IMR-90 (cell line): Measurements from ENCODE around the gene NDUFV3. TPM values are rescaled to one million over a fixed set of nuclear protein-coding genes. Genes with fewer than 3 reads are reported as not detected.

ENCODE experiments used
- ATAC-seq: fragments of 200-7000 bp; cut with Tn5 transposase; 2 replicates; pipeline ENCODE4 v1.9.1; 2020; ENCODE audit warnings: low read depth, mild to moderate bottlenecking, moderate library complexity
- BruUV-seq: library from RNA; stranded (reverse); fragments of 400-500 nt; replicated peaks from 2 replicates; lab custom pipeline; 2021; lab: Mats Ljungman, UMichigan
- CTCF ChIA-PET: fragments of 300-600 bp; formaldehyde crosslinking; extraction: SDS; loops from one replicate; lab custom pipeline; 2021; ENCODE audit warnings: antibody characterized with exemption; lab: Yijun Ruan, JAX
- POLR2A ChIA-PET: fragments of 300-600 bp; sonication (Branson Sonifier 250); formaldehyde crosslinking; loops from one replicate; lab custom pipeline; 2022; ENCODE audit warnings: antibody characterized with exemption; ENCODE audit not compliant: unreplicated experiment; lab: Charles Lee
- DNase-seq: peaks from one replicate; pipeline ENCODE4 v3.0.0; 2013
- H2AFZ ChIP-seq: replicated peaks from 2 replicates; pipeline ENCODE3; 2013; ENCODE audit warnings: low read length, mild to moderate bottlenecking; ENCODE audit not compliant: poor library complexity
- H2AK5ac ChIP-seq: 2 replicates; pipeline ENCODE4 v1.6.1; 2013; ENCODE audit warnings: low read depth, low read length, inconsistent platforms
- H2AK9ac ChIP-seq: replicated peaks from 2 replicates; pipeline ENCODE3; 2013; ENCODE audit warnings: mild to moderate bottlenecking, low read depth, low read length, moderate library complexity; ENCODE audit not compliant: poor library complexity
- H2BK120ac ChIP-seq: 2 replicates; pipeline ENCODE4 v1.6.1; 2013; ENCODE audit warnings: low read depth, low read length, inconsistent platforms
- H2BK15ac ChIP-seq: 3 replicates; pipeline ENCODE4 v1.6.1; 2013; ENCODE audit warnings: low read depth, low read length, inconsistent platforms
- H2BK20ac ChIP-seq: 2 replicates; pipeline ENCODE4 v1.6.1; 2013; ENCODE audit warnings: low read depth, mild to moderate bottlenecking, inconsistent platforms, low read length, moderate library complexity
- H2BK5ac ChIP-seq: 2 replicates; pipeline ENCODE4 v1.6.1; 2013; ENCODE audit warnings: mild to moderate bottlenecking, low read depth, low read length, inconsistent platforms; ENCODE audit not compliant: poor library complexity, severe bottlenecking
- H3K14ac ChIP-seq: replicated peaks from 2 replicates; pipeline ENCODE4 v1.6.1; 2013; ENCODE audit warnings: low read depth, low read length, inconsistent platforms
- H3K18ac ChIP-seq: 2 replicates; pipeline ENCODE4 v1.6.1; 2013; ENCODE audit warnings: low read depth, low read length, control low read depth
- H3K23ac ChIP-seq: 2 replicates; pipeline ENCODE4 v1.6.1; 2013; ENCODE audit warnings: low read depth, low read length, inconsistent platforms
- H3K27ac ChIP-seq: 2 replicates; pipeline ENCODE4 v1.5.1; 2013; ENCODE audit warnings: mild to moderate bottlenecking, control low read depth, low read length; ENCODE audit not compliant: insufficient read depth
- H3K27me3 ChIP-seq: 2 replicates; pipeline ENCODE4 v1.6.1; 2013; ENCODE audit warnings: low read length; ENCODE audit not compliant: control insufficient read depth, insufficient read depth
- H3K36me3 ChIP-seq: 2 replicates; pipeline ENCODE4 v1.6.1; 2013; ENCODE audit warnings: low read length, mixed read lengths; ENCODE audit not compliant: control insufficient read depth, insufficient read depth
- H3K4ac ChIP-seq: 2 replicates; pipeline ENCODE4 v1.6.1; 2013; ENCODE audit warnings: low read depth, low read length, inconsistent platforms
- H3K4me1 ChIP-seq: 2 replicates; pipeline ENCODE4 v1.6.1; 2013; ENCODE audit warnings: low read length, mixed read lengths; ENCODE audit not compliant: control insufficient read depth, insufficient read depth
- H3K4me2 ChIP-seq: 2 replicates; pipeline ENCODE4 v1.6.1; 2013; ENCODE audit warnings: low read depth, mild to moderate bottlenecking, control low read depth, low read length, moderate library complexity
- H3K4me3 ChIP-seq: 2 replicates; pipeline ENCODE4 v1.5.1; 2013; ENCODE audit warnings: low read depth, mild to moderate bottlenecking, control low read depth, low read length, moderate library complexity; ENCODE audit not compliant: insufficient read depth
- H3K56ac ChIP-seq: 2 replicates; pipeline ENCODE4 v1.6.1; 2013; ENCODE audit warnings: low read length, inconsistent platforms; ENCODE audit not compliant: insufficient read depth; ENCODE audit errors: extremely low read depth
- H3K79me1 ChIP-seq, 2 experiments: 2 replicates each; pipeline ENCODE4 v1.6.1; 2013; ENCODE audit warnings: low read length in 2 of 2, inconsistent platforms in 1 of 2, low read depth in 1 of 2
- H3K9ac ChIP-seq: 2 replicates; pipeline ENCODE4 v1.6.1; 2013; ENCODE audit warnings: low read depth, low read length, control low read depth
- H3K9me1 ChIP-seq: 2 replicates; pipeline ENCODE4 v1.6.1; 2013; ENCODE audit warnings: low read length, inconsistent platforms; ENCODE audit not compliant: insufficient read depth
- H3K9me3 ChIP-seq: 2 replicates; pipeline ENCODE4 v1.6.1; 2013; ENCODE audit warnings: low read length; ENCODE audit not compliant: control insufficient read depth, insufficient read depth
- H4K20me1 ChIP-seq: 2 replicates; pipeline ENCODE4 v1.6.1; 2013; ENCODE audit warnings: low read length, inconsistent platforms; ENCODE audit not compliant: insufficient read depth
- H4K5ac ChIP-seq: 2 replicates; pipeline ENCODE4 v1.6.1; 2013; ENCODE audit warnings: mild to moderate bottlenecking, low read depth, low read length, control low read depth
- H4K8ac ChIP-seq, 2 experiments: 2 replicates each; pipeline ENCODE4 v1.6.1; 2013; ENCODE audit warnings: low read depth in 2 of 2, low read length in 2 of 2, control low read depth in 1 of 2, inconsistent platforms in 1 of 2
- H4K91ac ChIP-seq: 2 replicates; pipeline ENCODE4 v1.6.1; 2013; ENCODE audit warnings: low read depth, low read length, inconsistent platforms; ENCODE audit not compliant: insufficient read depth
- BHLHE40 ChIP-seq: fragments of 150-350 bp; IDR thresholded peaks from 2 replicates; pipeline ENCODE4 v1.6.1; 2016; ENCODE audit warnings: mild to moderate bottlenecking, low read depth, low read length
- CEBPB ChIP-seq: IDR thresholded peaks from 2 replicates; pipeline ENCODE4 v1.6.1; 2012; ENCODE audit warnings: low read depth, low read length, improper control_type of control experiment
- CHD1 ChIP-seq: IDR thresholded peaks from 2 replicates; pipeline ENCODE4 v1.6.1; 2012; ENCODE audit warnings: low read depth, low read length, improper control_type of control experiment
- MAZ ChIP-seq: IDR thresholded peaks from 2 replicates; pipeline ENCODE4 v1.6.1; 2012; ENCODE audit warnings: low read depth, mild to moderate bottlenecking, low read length, improper control_type of control experiment, moderate library complexity, borderline replicate concordance
- MXI1 ChIP-seq: IDR thresholded peaks from 2 replicates; pipeline ENCODE4 v1.6.1; 2012; ENCODE audit warnings: low read depth, mild to moderate bottlenecking, low read length, moderate library complexity, borderline replicate concordance
- NFE2L2 ChIP-seq: fragments of 150-350 bp; IDR thresholded peaks from 2 replicates; pipeline ENCODE4 v1.6.1; 2016; ENCODE audit warnings: low read depth, mild to moderate bottlenecking, low read length
- POLR2A ChIP-seq: IDR thresholded peaks from 2 replicates; pipeline ENCODE4 v1.6.1; 2012; ENCODE audit warnings: mild to moderate bottlenecking, low read depth, low read length
- RAD21 ChIP-seq: IDR thresholded peaks from 2 replicates; pipeline ENCODE4 v1.6.1; 2012; ENCODE audit warnings: low read length, improper control_type of control experiment
- RCOR1 ChIP-seq: IDR thresholded peaks from 2 replicates; pipeline ENCODE4 v1.6.1; 2012; ENCODE audit warnings: mild to moderate bottlenecking, low read length, improper control_type of control experiment; ENCODE audit not compliant: insufficient replicate concordance
- RFX5 ChIP-seq: IDR thresholded peaks from 2 replicates; pipeline ENCODE4 v1.8.0; 2012; ENCODE audit warnings: low read depth, mild to moderate bottlenecking, low read length, moderate library complexity
- SMC3 ChIP-seq: fragments of 150-350 bp; IDR thresholded peaks from 2 replicates; pipeline ENCODE4 v1.6.1; 2016; ENCODE audit warnings: low read depth, mild to moderate bottlenecking, antibody characterized with exemption, low read length, moderate library complexity
- WGBS, 2 experiments: methylation state at CpG; one replicate each; pipeline versions ENCODE4 v1.1.5 to v1.1.7; 2013; ENCODE audit warnings: missing lambda C conversion rate in 2 of 2; ENCODE audit not compliant: insufficient read length in 1 of 2; ENCODE audit errors: extremely low coverage in 2 of 2; 5-methylcytosine and 5-hydroxymethylcytosine counted together
- dilution Hi-C: fragments of 300-500 bp; cut with HindIII; formaldehyde crosslinking; loops from one replicate; pipeline ENCODE4 v1.14.3; 2018; ENCODE audit warnings: low sequenced_read_pairs; ENCODE audit not compliant: unreplicated experiment
- in situ Hi-C: fragments of 300-500 bp; cut with MboI; formaldehyde crosslinking; loops from 3 replicates; pipeline ENCODE4 v1.14.3; 2019; ENCODE audit warnings: low sequenced_read_pairs, inconsistent platforms, mixed read lengths
- intact Hi-C: fragments of 100-400 bp; cut with micrococcal nuclease; formaldehyde crosslinking; loops from 2 replicates; pipeline ENCODE4 v1.10.0; 2022
- polyA plus RNA-seq, 3 experiments: library from polyadenylated mRNA; depleted of rRNA; stranded (reverse); fragments of >200 nt; gene quantifications; 2 replicates each; pipeline ENCODE4 v1.2.3, GENCODE V29; 2012; ENCODE audit warnings: low replicate concordance in 1 of 3
- total RNA-seq: library from RNA; depleted of rRNA; stranded (reverse); fragments of >200 nt; gene quantifications from 2 replicates; pipeline ENCODE4 v1.2.3, GENCODE V29; 2012
- TF ChIP-seq, protein P1 (sequence below): conservative IDR thresholded peaks from 2 replicates; pipeline ENCODE4 v1.5.1; 2012; ENCODE audit warnings: mild to moderate bottlenecking, low read depth, low read length, improper control_type of control experiment

Gene NDUFV3
- total and polyA plus RNA-seq, 2 of the 4 experiments (the other 2 are of a cell fraction): 38.5 to 55.6 TPM

DNA sequence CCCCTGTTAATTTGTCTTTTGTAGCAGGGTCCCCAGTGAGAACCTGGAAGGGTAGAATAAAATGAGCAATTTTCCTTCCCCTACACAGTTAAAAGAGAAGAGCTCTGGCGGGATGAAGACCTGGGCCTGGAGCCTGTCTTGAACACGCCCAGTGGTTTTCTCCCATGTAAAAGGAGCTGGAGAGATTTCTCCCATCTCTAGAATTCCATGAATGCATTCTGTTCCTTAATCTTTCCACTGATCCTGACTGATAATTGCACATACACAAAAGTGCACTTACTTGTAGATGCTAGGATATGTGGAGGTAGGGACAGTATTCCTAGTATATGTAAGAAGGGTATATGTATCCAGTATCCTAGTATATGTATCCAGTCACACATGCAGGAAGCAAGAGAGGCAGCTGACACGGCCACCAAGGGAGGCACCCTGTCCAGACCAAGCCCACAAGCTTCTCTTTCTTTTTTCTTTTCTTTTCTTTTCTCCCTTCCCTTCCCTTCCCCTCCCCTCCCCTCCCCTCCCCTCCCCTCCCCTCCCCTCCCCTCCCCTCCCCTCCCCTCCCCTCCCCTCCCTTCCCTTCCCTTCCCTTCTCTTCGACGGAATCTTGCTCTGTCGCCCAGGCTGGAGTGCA is 69.4 kb downstream of the NDUFV3 start:
- H3K23ac ChIP-seq: no peak overlapping the region
- no peak overlapping the region for H2BK15ac ChIP-seq
- no peak overlapping the region for H2BK5ac ChIP-seq
- BruUV-seq: no TSS peak
- H2AFZ ChIP-seq: no peak overlapping the region
- DNase-seq: no peak
- no peak overlapping the region for H3K4me3 ChIP-seq
- no peak overlapping the region for H4K91ac ChIP-seq
- no CpG with 5 or more reads among the region's 6 CpGs for WGBS, 2 experiments
- H3K9me1 ChIP-seq: no peaks in the 10 kb centered on the region
- no peaks in the 10 kb centered on the region for H4K20me1 ChIP-seq
- no peak overlapping the region for H2AK5ac ChIP-seq
- TF ChIP-seq RAD21 (no peak), RCOR1 (no peak), RFX5 (no peak), POLR2A (no peak), MXI1 (no peak), NFE2L2 (no peak), BHLHE40 (no peak), MAZ (no peak), SMC3 (no peak), CHD1 (no peak), CEBPB (no peak)
- TF ChIP-seq, protein P1, sequence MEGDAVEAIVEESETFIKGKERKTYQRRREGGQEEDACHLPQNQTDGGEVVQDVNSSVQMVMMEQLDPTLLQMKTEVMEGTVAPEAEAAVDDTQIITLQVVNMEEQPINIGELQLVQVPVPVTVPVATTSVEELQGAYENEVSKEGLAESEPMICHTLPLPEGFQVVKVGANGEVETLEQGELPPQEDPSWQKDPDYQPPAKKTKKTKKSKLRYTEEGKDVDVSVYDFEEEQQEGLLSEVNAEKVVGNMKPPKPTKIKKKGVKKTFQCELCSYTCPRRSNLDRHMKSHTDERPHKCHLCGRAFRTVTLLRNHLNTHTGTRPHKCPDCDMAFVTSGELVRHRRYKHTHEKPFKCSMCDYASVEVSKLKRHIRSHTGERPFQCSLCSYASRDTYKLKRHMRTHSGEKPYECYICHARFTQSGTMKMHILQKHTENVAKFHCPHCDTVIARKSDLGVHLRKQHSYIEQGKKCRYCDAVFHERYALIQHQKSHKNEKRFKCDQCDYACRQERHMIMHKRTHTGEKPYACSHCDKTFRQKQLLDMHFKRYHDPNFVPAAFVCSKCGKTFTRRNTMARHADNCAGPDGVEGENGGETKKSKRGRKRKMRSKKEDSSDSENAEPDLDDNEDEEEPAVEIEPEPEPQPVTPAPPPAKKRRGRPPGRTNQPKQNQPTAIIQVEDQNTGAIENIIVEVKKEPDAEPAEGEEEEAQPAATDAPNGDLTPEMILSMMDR: no peak
- dilution Hi-C loops: no loop called here
- no peak overlapping the region for H3K18ac ChIP-seq
- intact Hi-C loops: no loop called here
- no peaks in the 10 kb centered on the region for H3K4me1 ChIP-seq
- H3K9ac ChIP-seq: no peak overlapping the region
- H3K56ac ChIP-seq: no peak overlapping the region
- H3K4ac ChIP-seq: no peak overlapping the region
- H3K4me2 ChIP-seq: no peak overlapping the region
- CTCF ChIA-PET: no interaction called here
- no peak overlapping the region for H3K27ac ChIP-seq
- H3K79me1 ChIP-seq: no peaks in the 10 kb centered on the region
- no peaks in the 10 kb centered on the region for H3K36me3 ChIP-seq
- H3K9me3 ChIP-seq: no peaks in the 10 kb centered on the region
- ATAC-seq: no peak
- H4K5ac ChIP-seq: no peak overlapping the region
- POLR2A ChIA-PET: no interaction called here
- H3K14ac ChIP-seq: no peak overlapping the region
- no peak overlapping the region for H2BK20ac ChIP-seq
- H2AK9ac ChIP-seq: no peak overlapping the region
- in situ Hi-C loops: loop anchor here (5.0 kb wide), 1 partner anchor 45 kb away; no protein-coding TSS in a partner anchor
- H4K8ac ChIP-seq: no peak overlapping the region
- no peaks in the 10 kb centered on the region for H3K27me3 ChIP-seq
- no peak overlapping the region for H2BK120ac ChIP-seq
